Measurements from ENCODE around the gene SLMAP. TPM values are rescaled to one million over a fixed set of nuclear protein-coding genes. Genes with fewer than 3 reads are reported as not detected.
A peak's percentile ranks its signal among the peaks of the same experiment; 100 is the strongest.

The SLMAP gene
- total and polyA plus RNA-seq, 2 of the 13 experiments (the other 11 are each of a cell fraction or from before 2014, with no cell fraction given) = 24.0 to 48.3 TPM

- POLR2A ChIA-PET = no interaction called here
- WGBS (ENCODE audit: low lambda C conversion rate) = 95% methylated on average over 1 of the region's 1 CpG
- Histone ChIP-seq H3K79me2 (ENCODE audit: insufficient read depth, low read length) (no peaks in the 10 kb centered on the region), H3K36me3 (replicated peaks in 1 of 2; ENCODE audit: control insufficient read depth in 1 of 2, insufficient read depth in 2 of 2, low read length in 2 of 2) (peaks cover 9 to 34% of the 10 kb centered on the region in 2 experiments), H2AFZ (ENCODE audit: low read length) (no peak overlapping the region), H3K27ac (ENCODE audit: extremely low read length, insufficient read depth, low read length) (no peak overlapping the region), H3K9me3 (ENCODE audit: low read length) (no peaks in the 10 kb centered on the region), H3K4me3 (replicated peaks in 1 of 3; ENCODE audit: insufficient read depth in 1 of 3, low read depth in 2 of 3, low read length in 3 of 3) (no peak overlapping the region), H3K9ac (ENCODE audit: insufficient read depth, low read depth, low read length) (no peak overlapping the region), H3K27me3 (ENCODE audit: control insufficient read depth in 1 of 2, insufficient read depth in 2 of 2, low read length in 2 of 2) (no peaks in the 10 kb centered on the region), H4K20me1 (ENCODE audit: insufficient read depth, low read length) (no peaks in the 10 kb centered on the region), H3K4me1 (ENCODE audit: insufficient read depth, low read length) (no peaks in the 10 kb centered on the region), H3K4me2 (ENCODE audit: low read depth, low read length) (no peak overlapping the region)
- BruUV-seq (replicated peaks) = no TSS peak
- no peak for FAIRE-seq
- intact Hi-C loops (cut with micrococcal nuclease; ENCODE audit: unreplicated experiment) (no loop called here), in situ Hi-C loops (cut with HindIII; ENCODE audit: extremely low pct_ligation_motif_present, low pct_unique_long_range_greater_than_20kb) (loop anchor here (25.0 kb wide), 1 partner anchor 468 kb away; no protein-coding TSS in a partner anchor)
- no peak for DNase-seq (ENCODE audit: low spot score)
- CTCF ChIA-PET (ENCODE audit: low intra/inter-chr PET ratio, low total read pairs) = no interaction called here
- no peak for ATAC-seq
- no peak for TF ChIP-seq CREB1 (IDR thresholded peaks at IDR 0.05)
- no peak for TF ChIP-seq CREB1 (CRISPR knock-in tag; IDR thresholded peaks at IDR 0.05)
- no peak for TF ChIP-seq MXI1 (IDR thresholded peaks at IDR 0.05; ENCODE audit: borderline replicate concordance, low read depth, low read length)
- no peak for TF ChIP-seq SP4 (CRISPR knock-in tag; IDR thresholded peaks at IDR 0.05)
Observed at GRCh38 chr3:57855281-57855680, 99.2 kb downstream of the SLMAP start.

GRCh38 chr3:57855943-57856342, 99.8 kb downstream of the SLMAP start:
- Histone ChIP-seq H2AFZ (ENCODE audit: low read length) (no peak overlapping the region), H3K27ac (ENCODE audit: extremely low read length, insufficient read depth, low read length) (no peak overlapping the region), H3K4me2 (ENCODE audit: low read depth, low read length) (no peak overlapping the region), H4K20me1 (ENCODE audit: insufficient read depth, low read length) (no peaks in the 10 kb centered on the region), H3K4me3 (replicated peaks in 1 of 3; ENCODE audit: insufficient read depth in 1 of 3, low read depth in 2 of 3, low read length in 3 of 3) (no peak overlapping the region), H3K4me1 (ENCODE audit: insufficient read depth, low read length) (no peaks in the 10 kb centered on the region), H3K79me2 (ENCODE audit: insufficient read depth, low read length) (no peaks in the 10 kb centered on the region), H3K36me3 (replicated peaks in 1 of 2; ENCODE audit: control insufficient read depth in 1 of 2, insufficient read depth in 2 of 2, low read length in 2 of 2) (peaks cover 10 to 36% of the 10 kb centered on the region in 2 experiments), H3K27me3 (ENCODE audit: control insufficient read depth in 1 of 2, insufficient read depth in 2 of 2, low read length in 2 of 2) (no peaks in the 10 kb centered on the region), H3K9me3 (ENCODE audit: low read length) (no peaks in the 10 kb centered on the region), H3K9ac (ENCODE audit: insufficient read depth, low read depth, low read length) (no peak overlapping the region)
- no peak for DNase-seq (ENCODE audit: low spot score)
- no peak for ATAC-seq
- BruUV-seq (replicated peaks) = no TSS peak
- no peak for FAIRE-seq
- in situ Hi-C loops (cut with HindIII; ENCODE audit: extremely low pct_ligation_motif_present, low pct_unique_long_range_greater_than_20kb) (loop anchor here (25.0 kb wide), 1 partner anchor 469 kb away; no protein-coding TSS in a partner anchor), intact Hi-C loops (cut with micrococcal nuclease; ENCODE audit: unreplicated experiment) (no loop called here)
- 97% methylated on average over 4 of the region's 4 CpGs for WGBS (ENCODE audit: low lambda C conversion rate)
- CTCF ChIA-PET (ENCODE audit: low intra/inter-chr PET ratio, low total read pairs) = no interaction called here
- TF ChIP-seq CREB1 (IDR thresholded peaks at IDR 0.05) (peak; percentile 50), CREB1 (CRISPR knock-in tag; IDR thresholded peaks at IDR 0.05) (no peak), ZNF350 (CRISPR knock-in tag; IDR thresholded peaks at IDR 0.05; ENCODE audit: borderline replicate concordance, low read depth) (no peak), ATF7 (IDR thresholded peaks at IDR 0.05) (peak; percentile 60; the same call in 1 of the 2 replicates), ATF7 (CRISPR knock-in tag; IDR thresholded peaks at IDR 0.05) (no peak)
- POLR2A ChIA-PET = interaction anchor here (1.1 kb wide), 1 partner anchor 59 kb away, joined by 3 read pairs; no protein-coding TSS in a partner anchor
